H1 (cell line): Measurements from ENCODE around the gene CHD1L. TPM values are rescaled to one million over a fixed set of nuclear protein-coding genes. Genes with fewer than 3 reads are reported as not detected.

Source experiments
- CTCF ChIA-PET: fragments of 300-600 bp; sonication (Branson Sonifier 250); formaldehyde crosslinking; loops from one replicate; lab custom pipeline; 2021; ENCODE audit not compliant: partially characterized antibody; lab: Charles Lee
- POLR2A ChIA-PET: fragments of 300-600 bp; sonication (Branson Sonifier 250); formaldehyde crosslinking; loops from one replicate; lab custom pipeline; 2021; ENCODE audit warnings: inconsistent platforms; ENCODE audit not compliant: partially characterized antibody; lab: Charles Lee
- DNase-seq, 2 experiments: peaks; one replicate each; pipeline versions ENCODE4 v3.0.0 to v3.0.0-alpha.2; 2010 to 2022; ENCODE audit warnings: low spot score in 2 of 2, low read depth in 1 of 2, mixed read lengths in 1 of 2
- FAIRE-seq: peaks from 2 replicates; lab custom pipeline; 2011; peaks lifted over from hg19 to GRCh38; lab: Jason Lieb, UNC
- H2AFZ ChIP-seq: 2 replicates; pipeline ENCODE4 v1.8.1; 2012; ENCODE audit warnings: low read length, inconsistent platforms
- H2AK5ac ChIP-seq: 2 replicates; pipeline ENCODE4 v1.6.1; 2013; ENCODE audit warnings: low read depth, low read length
- H2BK120ac ChIP-seq: replicated peaks from 2 replicates; pipeline ENCODE3; 2013; ENCODE audit warnings: low read depth, low read length, inconsistent platforms
- H2BK12ac ChIP-seq: 2 replicates; pipeline ENCODE4 v1.6.1; 2013; ENCODE audit warnings: low read depth, low read length
- H2BK15ac ChIP-seq: 2 replicates; pipeline ENCODE4 v1.6.1; 2013; ENCODE audit warnings: low read length
- H2BK20ac ChIP-seq: 2 replicates; pipeline ENCODE4 v1.6.1; 2013; ENCODE audit warnings: low read length
- H2BK5ac ChIP-seq: 2 replicates; pipeline ENCODE4 v1.6.1; 2013; ENCODE audit warnings: low read depth, low read length
- H3K14ac ChIP-seq: 2 replicates; pipeline ENCODE4 v1.6.1; 2013; ENCODE audit warnings: inconsistent platforms; ENCODE audit not compliant: insufficient read length
- H3K18ac ChIP-seq: 2 replicates; pipeline ENCODE4 v1.6.1; 2013; ENCODE audit warnings: low read length; ENCODE audit errors: extremely low read depth
- H3K23ac ChIP-seq: 2 replicates; pipeline ENCODE4 v1.6.1; 2013; ENCODE audit warnings: inconsistent platforms; ENCODE audit not compliant: insufficient read length
- H3K23me2 ChIP-seq: 2 replicates; pipeline ENCODE4 v1.6.1; 2013; ENCODE audit warnings: low read depth, low read length
- H3K27ac ChIP-seq: 2 replicates; pipeline ENCODE4 v1.6.1; 2011; ENCODE audit warnings: low read depth, low read length, inconsistent platforms
- H3K27me3 ChIP-seq, 4 experiments: replicated peaks in 1 of 4; 1 replicate in 1 of 4; 2 replicates in 3 of 4; pipeline versions ENCODE4 v1.6.1 to v1.8.1; 2011 to 2013; ENCODE audit warnings: low read length in 3 of 4, mild to moderate bottlenecking in 3 of 4, inconsistent platforms in 2 of 4, mixed read lengths in 2 of 4, moderate library complexity in 1 of 4; ENCODE audit not compliant: control insufficient read depth in 3 of 4, insufficient read depth in 3 of 4; ENCODE audit errors: extremely low read depth in 1 of 4
- H3K36me3 ChIP-seq, 4 experiments: 2 replicates each; pipeline versions ENCODE4 v1.6.1 to v1.8.1; 2011 to 2013; ENCODE audit warnings: mild to moderate bottlenecking in 4 of 4, low read length in 3 of 4, moderate library complexity in 2 of 4, control low read depth in 1 of 4, inconsistent platforms in 1 of 4; ENCODE audit not compliant: insufficient read depth in 4 of 4, control insufficient read depth in 2 of 4
- H3K4ac ChIP-seq: replicated peaks from 2 replicates; pipeline ENCODE3; 2013; ENCODE audit warnings: low read length, low read depth, mixed read lengths, inconsistent platforms; ENCODE audit not compliant: insufficient read length
- H3K4me1 ChIP-seq, 4 experiments: replicated peaks in 1 of 4; 1 replicate in 1 of 4; 2 replicates in 3 of 4; pipeline versions ENCODE4 v1.6.1 to v1.8.1; 2011 to 2013; ENCODE audit warnings: low read length in 3 of 4, inconsistent platforms in 2 of 4, mixed read lengths in 1 of 4; ENCODE audit not compliant: insufficient read depth in 4 of 4, control insufficient read depth in 3 of 4
- H3K4me2 ChIP-seq, 2 experiments: 2 replicates each; pipeline versions ENCODE4 v1.6.1 to v1.8.1; 2011 to 2013; ENCODE audit warnings: low read depth in 2 of 2, low read length in 2 of 2, control low read depth in 1 of 2, inconsistent platforms in 1 of 2, mild to moderate bottlenecking in 1 of 2; ENCODE audit not compliant: insufficient read depth in 1 of 2
- H3K4me3 ChIP-seq, 4 experiments: fragments of 200-600, 300-600 bp in 1 of 4; sonication (generic), shearing (Covaris generic), sonication (Bioruptor Twin) in 1 of 4; 2 replicates each; pipeline versions ENCODE4 v1.5.1 to v1.8.1; 2011 to 2016; ENCODE audit warnings: low read length in 4 of 4, low read depth in 3 of 4, control low read depth in 2 of 4, inconsistent platforms in 2 of 4, mild to moderate bottlenecking in 2 of 4, mixed read lengths in 1 of 4, moderate library complexity in 1 of 4; ENCODE audit not compliant: insufficient read depth in 2 of 4; ENCODE audit errors: extremely low read depth in 1 of 4
- H3K56ac ChIP-seq: replicated peaks from 2 replicates; pipeline ENCODE3; 2013; ENCODE audit warnings: low read depth, mild to moderate bottlenecking, mixed read lengths, low read length, inconsistent platforms; ENCODE audit not compliant: insufficient read length
- H3K79me1 ChIP-seq: 2 replicates; pipeline ENCODE4 v1.6.1; 2013; ENCODE audit warnings: low read depth, low read length, control low read depth
- H3K79me2 ChIP-seq, 2 experiments: 2 replicates each; pipeline versions ENCODE4 v1.6.1 to v1.8.1; 2012 to 2013; ENCODE audit warnings: low read length in 2 of 2, mild to moderate bottlenecking in 2 of 2, inconsistent platforms in 1 of 2; ENCODE audit not compliant: insufficient read depth in 2 of 2, control insufficient read depth in 1 of 2
- H3K9ac ChIP-seq, 4 experiments: replicated peaks in 1 of 4; 1 replicate in 1 of 4; 2 replicates in 3 of 4; pipeline versions ENCODE4 v1.6.1 to v1.8.1; 2011 to 2013; ENCODE audit warnings: low read depth in 3 of 4, low read length in 3 of 4, control low read depth in 2 of 4, mild to moderate bottlenecking in 2 of 4, moderate library complexity in 2 of 4, inconsistent platforms in 1 of 4; ENCODE audit errors: extremely low read depth in 1 of 4
- H3K9me3 ChIP-seq, 2 experiments: 2 replicates each; pipeline versions ENCODE4 v1.6.1 to v1.8.1; 2012 to 2013; ENCODE audit warnings: mild to moderate bottlenecking in 2 of 2, moderate library complexity in 2 of 2, control low read depth in 1 of 2, inconsistent platforms in 1 of 2, low read depth in 1 of 2, low read length in 1 of 2, mixed read lengths in 1 of 2; ENCODE audit not compliant: insufficient read depth in 2 of 2
- H4K20me1 ChIP-seq, 2 experiments: replicated peaks in 1 of 2; 2 replicates each; pipeline versions ENCODE3 to v1.8.1; 2011 to 2013; ENCODE audit warnings: inconsistent platforms in 2 of 2, low read length in 2 of 2, mild to moderate bottlenecking in 1 of 2; ENCODE audit not compliant: insufficient read depth in 2 of 2, control insufficient read depth in 1 of 2
- H4K5ac ChIP-seq: 2 replicates; pipeline ENCODE4 v1.6.1; 2013; ENCODE audit warnings: low read length, low read depth, mixed read lengths, inconsistent platforms; ENCODE audit not compliant: insufficient read length
- H4K8ac ChIP-seq: 2 replicates; pipeline ENCODE4 v1.8.0; 2013; ENCODE audit warnings: mild to moderate bottlenecking, moderate library complexity, low read length, inconsistent platforms; ENCODE audit not compliant: insufficient read depth; ENCODE audit errors: extremely low read depth
- H4K91ac ChIP-seq: replicated peaks from 2 replicates; pipeline ENCODE3; 2013; ENCODE audit warnings: low read length, mixed read lengths, inconsistent platforms; ENCODE audit not compliant: insufficient read length
- CHD2 ChIP-seq: IDR thresholded peaks from 2 replicates; pipeline ENCODE4 v1.6.1; 2012; ENCODE audit warnings: low read length, improper control_type of control experiment
- EGR1 ChIP-seq: IDR thresholded peaks from 2 replicates; pipeline ENCODE4 v1.6.1; 2011; ENCODE audit warnings: low read depth, low read length, borderline replicate concordance
- GABPA ChIP-seq: IDR thresholded peaks from 2 replicates; pipeline ENCODE4 v1.6.1; 2011; ENCODE audit warnings: mild to moderate bottlenecking, low read length, moderate library complexity, borderline replicate concordance; ENCODE audit not compliant: insufficient read depth
- GTF2F1 ChIP-seq: IDR thresholded peaks from 2 replicates; pipeline ENCODE4 v1.6.1; 2012; ENCODE audit warnings: low read depth, low read length, improper control_type of control experiment, borderline replicate concordance
- HDAC2 ChIP-seq, 2 experiments: fragments of 300-600 bp in 1 of 2; sonication (generic) in 1 of 2; IDR thresholded peaks; 2 replicates each; pipeline ENCODE4 v1.6.1; 2011 to 2012; ENCODE audit warnings: low read depth in 2 of 2, low read length in 2 of 2, mild to moderate bottlenecking in 2 of 2, moderate library complexity in 2 of 2, borderline replicate concordance in 1 of 2, inconsistent platforms in 1 of 2
- POLR2A ChIP-seq, 2 experiments: IDR thresholded peaks; 1 replicate in 1 of 2; 2 replicates in 1 of 2; pipeline ENCODE4 v1.6.1; 2011; ENCODE audit warnings: low read depth in 2 of 2, low read length in 2 of 2, mild to moderate bottlenecking in 2 of 2; ENCODE audit errors: control extremely low read depth in 1 of 2
- RBBP5 ChIP-seq: IDR thresholded peaks from 2 replicates; pipeline ENCODE4 v1.7.1; 2012; ENCODE audit warnings: low read depth, mild to moderate bottlenecking, inconsistent platforms, low read length, moderate library complexity, borderline replicate concordance
- RFX5 ChIP-seq: IDR thresholded peaks from 2 replicates; pipeline ENCODE4 v1.6.1; 2011; ENCODE audit warnings: low read depth, low read length, improper control_type of control experiment, borderline replicate concordance
- RXRA ChIP-seq: IDR thresholded peaks from 2 replicates; pipeline ENCODE4 v1.6.1; 2011; ENCODE audit warnings: low read depth, mild to moderate bottlenecking, low read length, moderate library complexity; ENCODE audit not compliant: insufficient read depth
- SP4 ChIP-seq: IDR thresholded peaks from 2 replicates; pipeline ENCODE4 v1.6.1; 2012; ENCODE audit warnings: low read length, inconsistent platforms
- TBP ChIP-seq: IDR thresholded peaks from 2 replicates; pipeline ENCODE4 v1.6.1; 2011; ENCODE audit warnings: low read depth, low read length, improper control_type of control experiment
- WGBS, 2 experiments: shearing (Covaris generic) in 1 of 2; methylation state at CpG; one replicate each; pipeline versions ENCODE4 v1.1.6 to v1.1.7; 2013 to 2015; ENCODE audit warnings: low lambda C conversion rate in 2 of 2, mixed read lengths in 2 of 2, inconsistent platforms in 1 of 2, low coverage in 1 of 2, missing lambda C conversion rate in 1 of 2; ENCODE audit not compliant: insufficient replicate concordance in 2 of 2, insufficient coverage in 1 of 2, insufficient read length in 1 of 2; ENCODE audit errors: extremely low coverage in 1 of 2, missing lambda C conversion rate in 1 of 2; 5-methylcytosine and 5-hydroxymethylcytosine counted together
- polyA plus RNA-seq, 7 experiments: library from polyadenylated mRNA; depleted of rRNA in 3 of 7; stranded (reverse) in 5 of 7; unstranded in 2 of 7; fragments of >200 nt in 5 of 7; fragments of 200-250 nt in 2 of 7; gene quantifications; 1 replicate in 5 of 7; 2 replicates in 1 of 7; 4 replicates in 1 of 7; pipeline versions ENCODE4 v1.2.1 to v1.2.3, GENCODE V29; 2011 to 2013; ENCODE audit warnings: missing spikeins in 2 of 7, mixed read lengths in 2 of 7
- total RNA-seq: library from RNA; stranded (reverse); fragmentation: NEBNext Ultra II Directional; extraction: Animal tissue kit (Norgen Biotek cat#: 25700); gene quantifications from 2 replicates; pipeline ENCODE4 v1.2.1, GENCODE V29; 2021
- TF ChIP-seq, protein P1 (sequence below): IDR thresholded peaks from 2 replicates; pipeline ENCODE4 v1.6.1; 2012; ENCODE audit warnings: low read length, inconsistent platforms

CHD1L gene
- total and polyA plus RNA-seq, 2 of the 8 experiments (the other 6 are each of a cell fraction or from before 2014, with no cell fraction given) = 20.2 to 51.2 TPM

DNA sequence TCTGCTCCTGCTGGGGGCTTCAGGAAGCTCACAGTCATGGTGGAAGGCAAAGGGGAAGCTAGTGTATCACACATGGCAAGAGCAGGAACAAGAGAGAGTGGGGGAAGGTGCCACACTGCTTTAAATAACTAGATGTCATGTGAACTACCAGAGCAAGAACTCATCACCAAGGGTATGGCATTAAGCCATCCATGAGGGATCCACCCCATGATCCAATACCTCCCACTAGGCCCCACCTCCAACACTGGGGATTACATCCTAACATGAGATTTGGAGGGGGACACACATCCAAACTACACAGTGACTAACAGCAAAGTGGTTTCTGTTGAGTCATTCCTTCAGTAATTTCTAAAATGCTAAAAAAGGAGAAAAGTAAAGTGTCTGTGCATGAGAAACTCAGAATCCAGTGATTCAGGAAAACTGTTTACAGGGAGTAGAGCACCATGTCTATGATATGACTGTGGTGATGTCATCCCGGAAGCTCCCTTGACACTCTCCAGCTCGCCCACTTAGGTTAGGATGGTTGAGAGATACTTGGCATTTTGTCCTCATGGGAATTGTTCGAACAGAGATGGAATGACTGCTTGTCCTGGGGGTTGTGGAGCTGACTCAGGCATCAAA, 50.3 kb downstream of the CHD1L start:
- Histone ChIP-seq H4K5ac (no peak overlapping the region), H2AK5ac (no peak overlapping the region), H3K36me3 (peaks cover 14 to 78% (median 57%) of the 10 kb centered on the region in 4 experiments), H3K27me3 (no peaks in the 10 kb centered on the region), H3K18ac (no peak overlapping the region), H3K23me2 (no peaks in the 10 kb centered on the region), H3K27ac (no peak overlapping the region), H3K4ac (no peak overlapping the region), H2AFZ (no peak overlapping the region), H4K91ac (no peak overlapping the region), H2BK12ac (no peak overlapping the region), H3K79me1 (no peaks in the 10 kb centered on the region), H2BK15ac (no peak overlapping the region), H2BK5ac (peak overlapping the region; percentile 19; the same call in 1 of the 2 replicates), H2BK120ac (no peak overlapping the region), H3K9ac (no peak overlapping the region), H3K4me3 (no peak overlapping the region), H4K8ac (no peak overlapping the region), H3K9me3 (peaks cover 6 to 9% of the 10 kb centered on the region in 2 experiments; a peak in 2 of 4 replicates), H3K23ac (no peak overlapping the region), H3K4me2 (no peak overlapping the region), H3K4me1 (no peaks in the 10 kb centered on the region), H2BK20ac (no peak overlapping the region), H3K14ac (no peak overlapping the region), H3K56ac (no peak overlapping the region), H3K79me2 (no peaks in the 10 kb centered on the region), H4K20me1 (no peaks in the 10 kb centered on the region)
- WGBS, 2 experiments = 89% methylated on average over 3 of the region's 3 CpGs; no CpG with 5 or more reads in 1 of the 2 experiments
- DNase-seq (no peak), FAIRE-seq (no peak)
- ChIA-PET CTCF (interaction anchor here (1.1 kb wide), 1 partner anchor 97 kb away, joined by 3 read pairs; no protein-coding TSS in a partner anchor), POLR2A (interaction anchor here (1.0 kb wide), 1 partner anchor 10 kb away, joined by 3 read pairs; no protein-coding TSS in a partner anchor)
- TF ChIP-seq TBP = no peak
- TF ChIP-seq SP4 = no peak
- TF ChIP-seq RFX5 = no peak
- TF ChIP-seq EGR1 = no peak
- TF ChIP-seq RBBP5 = no peak
- no peak for TF ChIP-seq POLR2A (IDR thresholded peaks at IDR 0.05; ENCODE audit: control extremely low read depth in 1 of 2, low read depth in 2 of 2, low read length in 2 of 2)
- TF ChIP-seq, protein P1, sequence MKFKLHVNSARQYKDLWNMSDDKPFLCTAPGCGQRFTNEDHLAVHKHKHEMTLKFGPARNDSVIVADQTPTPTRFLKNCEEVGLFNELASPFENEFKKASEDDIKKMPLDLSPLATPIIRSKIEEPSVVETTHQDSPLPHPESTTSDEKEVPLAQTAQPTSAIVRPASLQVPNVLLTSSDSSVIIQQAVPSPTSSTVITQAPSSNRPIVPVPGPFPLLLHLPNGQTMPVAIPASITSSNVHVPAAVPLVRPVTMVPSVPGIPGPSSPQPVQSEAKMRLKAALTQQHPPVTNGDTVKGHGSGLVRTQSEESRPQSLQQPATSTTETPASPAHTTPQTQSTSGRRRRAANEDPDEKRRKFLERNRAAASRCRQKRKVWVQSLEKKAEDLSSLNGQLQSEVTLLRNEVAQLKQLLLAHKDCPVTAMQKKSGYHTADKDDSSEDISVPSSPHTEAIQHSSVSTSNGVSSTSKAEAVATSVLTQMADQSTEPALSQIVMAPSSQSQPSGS = no peak
- no peak for TF ChIP-seq GABPA
- TF ChIP-seq RXRA = no peak
- TF ChIP-seq CHD2 = no peak
- TF ChIP-seq HDAC2 (IDR thresholded peaks at IDR 0.05; ENCODE audit: borderline replicate concordance in 1 of 2, low read depth in 2 of 2, low read length in 2 of 2) = no peak
- no peak for TF ChIP-seq GTF2F1
